GM12878 (cell line): ENCODE data around the gene GSE1.

ENCODE experiments used
- NFYA ChIP-seq: IDR thresholded peaks from 2 replicates; pipeline ENCODE4 v1.6.1; 2011; ENCODE audit warnings: low read depth, mild to moderate bottlenecking, low read length, improper control_type of control experiment, borderline replicate concordance
- SP1 ChIP-seq: IDR thresholded peaks from one replicate; pipeline ENCODE4 v1.6.1; 2011; ENCODE audit warnings: low read depth, low read length

DNA sequence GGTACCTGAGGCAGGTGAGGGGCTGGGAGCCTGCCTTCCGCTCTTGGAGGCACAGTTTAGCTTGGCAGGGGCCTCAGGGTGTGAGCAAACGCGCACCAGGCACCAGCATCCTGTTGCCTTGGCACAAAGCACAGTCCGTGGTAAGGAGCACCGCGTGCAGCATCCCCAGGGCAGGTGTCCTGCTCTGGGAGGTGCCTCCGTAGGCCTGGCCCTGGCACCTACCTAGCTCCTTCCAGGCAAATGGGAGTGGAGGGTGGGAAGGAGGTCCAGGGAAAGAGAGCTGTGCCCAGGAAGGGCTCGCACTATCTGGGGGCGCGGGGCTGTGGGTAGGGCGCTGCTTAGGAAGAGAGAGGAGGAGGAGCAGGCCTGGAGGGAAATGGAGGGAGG, 3.1 kb upstream of the GSE1 start:
- TF ChIP-seq SP1 (no peak), NFYA (no peak)
